HG02623 (cell line): ENCODE measurements around the gene CALHM5.
A peak's percentile ranks its signal among the peaks of the same experiment; 100 is the strongest.

ENCODE experiments used
- ATAC-seq: cut with Tn5 transposase; IDR thresholded peaks from one replicate; pipeline ENCODE4 v1.9.1; 2021; ENCODE audit warnings: moderate library complexity; ENCODE audit not compliant: unreplicated experiment

Gene CALHM5

GRCh38 chr6:116545651-116546050, 34.2 kb downstream of the CALHM5 start, which contains the start of gene TRAPPC3L:
TSS of gene TRAPPC3L (minus strand) at chr6:116545684. CDS start at chr6:116545514, 170 bp downstream.
- ATAC-seq, result no peak

- no peak for ATAC-seq
Observed at GRCh38 chr6:116547358-116547757, 35.9 kb downstream of the CALHM5 start.

- no peak for ATAC-seq
Observed at GRCh38 chr6:116550796-116551195, 39.4 kb downstream of the CALHM5 start.

GRCh38 chr6:116553451-116553850, 42.0 kb downstream of the CALHM5 start, which contains the start of gene CALHM4:
TSS of gene CALHM4 (plus strand) at chr6:116553751. CDS start at chr6:116553794, 43 bp downstream.
- ATAC-seq, result no peak

GRCh38 chr6:116556065-116556464, 44.6 kb downstream of the CALHM5 start:
- no peak for ATAC-seq

- no peak for ATAC-seq
Observed at GRCh38 chr6:116556814-116557415, 45.5 kb downstream of the CALHM5 start.

GRCh38 chr6:116557893-116558292, 46.5 kb downstream of the CALHM5 start:
- no peak for ATAC-seq

- no peak for ATAC-seq
Observed at GRCh38 chr6:116560130-116560529, 48.7 kb downstream of the CALHM5 start.

- ATAC-seq, result peak; percentile 70
Observed at GRCh38 chr6:116561377-116562018, 50.1 kb downstream of the CALHM5 start.

- no peak for ATAC-seq
Observed at GRCh38 chr6:116562019-116562403, 50.6 kb downstream of the CALHM5 start.

- no peak for ATAC-seq
Observed at GRCh38 chr6:116562614-116563013, 51.2 kb downstream of the CALHM5 start.

GRCh38 chr6:116563830-116564229, 52.4 kb downstream of the CALHM5 start:
- ATAC-seq, result no peak

- ATAC-seq, result no peak
Observed at GRCh38 chr6:116564311-116564710, 52.9 kb downstream of the CALHM5 start.

- ATAC-seq, result no peak
Observed at GRCh38 chr6:116564921-116565872, 53.8 kb downstream of the CALHM5 start.

- no peak for ATAC-seq
Observed at GRCh38 chr6:116568111-116568510, 56.7 kb downstream of the CALHM5 start.

- no peak for ATAC-seq
Observed at GRCh38 chr6:116568821-116569755, 57.6 kb downstream of the CALHM5 start.

GRCh38 chr6:116570856-116571682, 59.6 kb downstream of the CALHM5 start, which contains the start of gene RWDD1:
TSS of gene RWDD1 (plus strand) at chr6:116571504. CDS start at chr6:116571583, 79 bp downstream.
- ATAC-seq, result peak; percentile 93

- ATAC-seq, result no peak
Observed at GRCh38 chr6:116571683-116572000, 60.2 kb downstream of the CALHM5 start.

GRCh38 chr6:116572162-116572561, 60.7 kb downstream of the CALHM5 start:
- ATAC-seq, result no peak
